Measurements from ENCODE around the gene CMA1.
"Not testable (repeated sequence)": the region's sequence is repeated elsewhere in the genome, so short reads cannot be mapped to it uniquely, and the experiment has no call there.

CMA1 gene, protein sequence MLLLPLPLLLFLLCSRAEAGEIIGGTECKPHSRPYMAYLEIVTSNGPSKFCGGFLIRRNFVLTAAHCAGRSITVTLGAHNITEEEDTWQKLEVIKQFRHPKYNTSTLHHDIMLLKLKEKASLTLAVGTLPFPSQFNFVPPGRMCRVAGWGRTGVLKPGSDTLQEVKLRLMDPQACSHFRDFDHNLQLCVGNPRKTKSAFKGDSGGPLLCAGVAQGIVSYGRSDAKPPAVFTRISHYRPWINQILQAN

DNA sequence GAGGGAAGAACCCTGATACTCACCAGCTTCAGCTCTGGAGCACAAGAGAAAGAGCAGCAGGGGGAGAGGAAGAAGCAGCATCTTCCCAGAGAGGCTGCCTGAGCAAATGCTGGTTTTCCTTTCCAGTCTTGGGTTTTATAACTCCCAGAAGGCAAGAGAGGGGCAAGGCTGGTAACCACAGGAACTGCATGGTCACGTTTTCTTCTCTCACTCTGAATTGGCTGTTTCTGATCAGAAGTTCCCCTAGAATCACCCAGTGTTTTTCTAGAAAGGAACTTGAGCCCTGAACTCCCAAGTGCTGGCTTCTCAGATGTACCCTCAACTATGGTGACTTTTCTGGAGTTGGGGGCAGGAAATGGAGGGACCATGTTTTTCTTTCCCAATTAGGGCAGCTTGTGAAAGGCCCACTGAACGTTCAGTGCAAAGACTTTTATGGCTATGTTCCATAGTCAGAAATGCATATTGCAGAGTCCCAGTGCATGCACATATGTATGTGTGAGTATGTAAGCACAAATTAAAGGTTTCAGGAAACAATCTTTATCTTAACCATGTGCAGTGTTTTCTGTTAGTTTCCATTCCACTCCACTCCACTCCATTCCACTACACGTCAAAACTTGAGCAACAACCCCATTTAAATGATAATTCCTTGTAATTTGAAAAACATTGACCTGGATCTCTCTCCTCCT, at the start of gene CMA1:
TSS of gene CMA1 (minus strand) at position 111 of the 686 bp plus-strand sequence. CDS start at position 81, 30 bp downstream.
- no peak for DNase-seq

DNA sequence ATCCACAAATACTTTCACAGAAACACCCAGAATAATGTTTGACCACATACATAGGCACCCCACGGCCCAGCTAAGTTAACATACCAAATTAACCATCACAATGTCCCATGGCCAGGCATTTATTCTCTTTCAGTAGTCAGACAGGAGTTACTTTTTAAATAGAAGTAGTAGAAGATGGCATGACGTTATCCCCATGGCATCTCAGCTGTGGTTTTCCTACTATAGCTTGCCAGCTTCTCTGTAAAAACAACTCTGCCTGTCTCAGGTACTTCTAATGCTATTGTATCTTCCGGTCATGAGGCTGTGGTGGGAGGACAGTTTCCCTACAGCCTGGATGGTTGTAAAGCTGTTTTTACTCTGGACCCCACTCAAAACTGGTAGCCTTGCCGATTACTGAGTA, 48.7 kb upstream of the CMA1 start:
- DNase-seq: no peak

DNA sequence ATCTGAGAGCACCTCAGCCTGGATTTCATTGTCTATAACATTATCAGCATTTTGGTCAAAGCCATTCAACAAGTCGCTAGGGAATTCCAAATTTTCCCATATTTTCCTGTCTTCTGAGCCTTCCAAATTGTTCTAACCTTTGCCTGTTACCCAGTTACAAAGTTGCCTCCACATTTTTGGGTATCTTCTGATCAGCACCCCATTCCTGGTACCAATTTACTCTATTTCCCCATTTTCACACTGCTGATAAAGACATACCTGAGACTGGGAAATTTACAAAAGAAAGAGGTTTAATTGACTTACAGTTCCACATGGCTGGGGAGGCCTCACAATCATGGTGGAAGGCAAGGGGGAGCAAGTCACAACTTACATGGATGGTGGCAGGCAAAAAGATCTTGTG, 41.0 kb upstream of the CMA1 start:
- DNase-seq: not testable (repeated sequence)

DNA sequence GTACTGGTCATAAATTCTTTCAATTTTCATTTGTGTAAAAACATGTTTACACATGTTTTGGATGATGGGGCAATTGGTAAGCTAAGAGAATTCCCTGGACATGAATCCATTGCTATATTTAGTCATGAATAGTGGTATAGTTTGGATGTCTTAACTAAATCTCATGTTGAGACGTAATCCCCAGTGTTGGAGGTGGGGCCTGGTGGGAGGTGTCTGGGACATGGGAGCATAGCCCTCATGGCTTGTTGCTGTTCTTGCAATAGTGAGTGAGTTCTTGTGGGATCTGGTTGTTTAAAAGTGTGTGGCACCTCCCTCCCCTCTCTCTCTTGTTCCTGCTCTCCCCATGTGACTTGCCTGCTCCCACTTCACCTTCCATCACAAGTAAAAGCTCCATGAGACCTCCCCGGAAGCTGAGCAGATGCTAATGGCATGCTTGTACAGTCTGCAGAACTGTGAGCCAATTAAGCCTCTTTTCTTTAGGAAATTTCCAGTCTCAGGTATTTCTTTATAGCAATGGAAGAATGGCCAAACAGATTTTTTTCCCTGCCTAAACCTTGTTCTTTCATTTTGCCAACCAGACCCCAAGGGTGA, 34.4 kb upstream of the CMA1 start:
- no peak for DNase-seq

DNA sequence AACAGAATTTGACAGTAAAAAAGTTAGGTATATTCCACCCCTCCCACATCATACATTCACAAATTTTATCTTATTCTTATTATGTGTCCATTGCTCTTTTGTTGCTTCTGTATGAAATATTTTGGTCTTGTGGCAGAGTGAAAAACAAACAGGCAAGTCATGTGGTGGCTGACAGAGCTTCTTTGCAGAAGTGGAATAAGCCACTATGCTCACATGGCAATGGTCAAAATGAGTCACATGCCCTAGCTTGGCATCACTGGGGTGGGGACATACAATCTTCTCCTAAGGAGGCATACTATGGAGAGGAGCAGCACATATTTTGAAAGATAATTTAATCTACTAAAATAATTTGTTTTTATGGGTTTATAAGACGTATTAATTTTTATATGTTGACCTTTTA, 27.7 kb upstream of the CMA1 start:
- no peak for DNase-seq

DNA sequence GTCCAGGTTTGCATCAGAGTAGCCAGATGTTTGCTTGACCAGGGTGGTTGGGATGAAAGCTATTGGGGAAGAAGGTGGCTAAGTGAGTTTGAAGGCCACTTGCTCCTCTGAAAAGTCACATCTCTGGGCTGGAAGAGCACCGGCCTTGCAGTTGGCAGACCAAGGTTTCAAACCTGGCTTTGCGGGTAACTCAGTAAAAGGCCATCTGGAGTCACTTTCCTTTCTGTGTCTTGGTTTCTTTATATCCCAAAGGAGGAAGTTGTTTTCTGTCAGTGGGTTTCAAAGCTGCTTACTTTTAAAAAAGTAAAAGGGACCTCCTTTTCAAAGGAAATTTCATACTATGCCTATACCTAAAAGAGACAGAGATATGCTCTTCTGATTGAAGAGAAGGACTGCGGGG, 26.2 kb upstream of the CMA1 start:
- DNase-seq: no peak

DNA sequence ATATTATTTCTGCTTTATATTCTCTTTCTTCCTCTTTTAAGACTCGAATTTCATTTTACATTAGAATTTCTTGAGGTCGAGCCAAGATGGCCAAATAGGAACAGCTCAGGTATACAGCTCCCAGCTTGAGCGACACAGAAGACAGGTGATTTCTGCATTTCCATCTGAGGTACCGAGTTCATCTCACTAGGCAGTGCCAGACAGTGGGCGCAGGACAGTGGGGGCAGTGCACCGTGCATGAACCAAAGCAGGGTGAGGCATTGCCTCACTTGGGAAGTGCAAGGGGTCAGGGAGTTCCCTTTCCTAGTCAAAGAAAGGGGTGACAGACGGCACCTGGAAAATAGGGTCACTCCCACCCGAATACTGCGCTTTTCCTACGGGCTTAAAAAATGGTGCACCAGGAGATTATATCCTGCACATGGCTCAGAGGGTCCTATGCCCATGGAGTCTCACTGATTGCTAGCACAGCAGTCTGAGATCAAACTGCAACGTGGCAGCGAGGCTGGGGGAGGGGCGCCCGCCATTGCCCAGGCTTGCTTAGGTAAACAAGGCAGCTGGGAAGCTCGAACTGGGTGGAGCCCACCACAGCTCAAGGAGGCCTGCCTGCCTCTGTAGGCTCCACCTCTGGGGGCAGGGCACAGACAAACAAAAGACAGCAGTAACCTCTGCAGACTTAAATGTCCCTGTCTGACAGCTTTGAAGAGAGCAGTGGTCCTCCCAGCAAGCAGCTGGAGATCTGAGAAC, 18.0 kb upstream of the CMA1 start:
- DNase-seq: not testable (repeated sequence)

DNA sequence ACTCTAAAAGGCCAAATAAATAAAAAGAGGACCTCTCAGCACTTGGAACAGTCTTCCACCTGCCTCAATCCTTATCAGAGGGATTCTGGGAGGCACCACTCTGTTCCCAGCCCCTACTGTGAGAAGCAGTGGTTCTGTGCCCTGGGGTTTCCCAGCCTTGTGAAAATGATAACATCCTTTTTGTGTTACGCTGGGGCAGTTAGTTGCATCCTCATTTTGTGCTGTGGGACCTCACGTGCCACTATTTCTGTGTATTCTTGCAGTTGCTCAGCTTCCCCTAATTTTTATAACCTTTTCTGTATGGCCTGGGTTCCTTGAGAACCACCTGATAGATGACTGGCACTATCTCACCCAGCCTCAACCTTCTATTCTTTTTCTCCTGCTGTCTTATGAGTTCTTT, 10.8 kb upstream of the CMA1 start:
- DNase-seq: no peak

DNA sequence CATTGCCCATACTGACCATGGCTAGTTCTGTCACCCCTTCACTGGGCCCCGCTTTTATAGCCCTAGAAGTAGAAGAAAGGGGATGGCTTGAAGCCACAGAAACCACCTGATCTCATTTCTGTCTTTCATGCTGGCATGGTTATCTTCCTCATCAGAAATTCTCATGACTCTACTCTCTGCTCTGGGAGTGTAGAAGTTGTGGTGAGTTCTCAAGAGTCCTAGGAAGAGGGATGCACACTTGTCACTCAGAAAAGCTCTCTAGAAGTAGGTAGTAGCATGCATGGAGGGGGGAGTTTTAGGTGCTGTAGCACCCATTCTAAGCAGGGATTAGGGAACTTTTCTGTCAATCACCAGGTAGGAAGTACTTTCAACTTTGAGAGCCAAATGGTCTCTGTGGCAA, 6.1 kb upstream of the CMA1 start:
- no peak for DNase-seq

DNA sequence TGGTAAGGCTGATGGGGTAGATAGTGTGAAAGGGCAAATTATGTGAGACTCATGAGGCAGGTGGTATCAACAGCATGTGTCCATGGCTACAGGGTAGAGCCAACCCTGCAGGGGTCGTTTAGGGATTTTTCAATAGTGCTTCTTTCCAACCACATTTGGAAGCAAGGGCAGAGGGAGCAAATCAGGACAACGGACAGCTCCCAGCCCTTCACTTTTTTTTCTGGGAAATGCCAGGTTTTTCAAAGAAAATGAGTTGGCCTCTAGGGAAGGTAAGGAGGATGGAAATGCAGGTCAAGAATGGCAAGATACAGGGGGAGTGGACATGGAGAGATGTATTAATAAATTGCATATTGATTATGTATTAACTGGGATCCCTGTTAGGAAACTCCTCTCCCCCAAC, 4.9 kb upstream of the CMA1 start:
- DNase-seq: no peak

DNA sequence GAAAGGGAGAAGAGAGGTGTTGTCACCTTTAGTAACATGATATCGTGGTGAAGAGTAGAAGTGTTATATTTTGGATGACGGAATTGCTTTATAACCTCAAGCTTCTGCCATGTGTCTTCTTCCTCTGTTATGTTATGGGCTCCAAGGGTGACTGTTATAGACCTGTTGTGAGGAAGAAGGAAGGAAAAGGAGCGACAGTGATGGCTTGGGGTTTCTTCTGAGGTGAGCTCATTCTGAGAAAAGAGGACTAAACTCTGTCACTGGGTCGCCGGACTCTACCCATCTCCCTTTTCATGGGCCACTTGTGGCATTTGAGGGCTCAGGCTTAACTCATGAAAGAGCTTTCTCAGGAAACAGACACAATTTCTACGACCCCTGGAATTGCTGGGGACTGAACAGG, 1.6 kb downstream of the CMA1 start:
- no peak for DNase-seq

DNA sequence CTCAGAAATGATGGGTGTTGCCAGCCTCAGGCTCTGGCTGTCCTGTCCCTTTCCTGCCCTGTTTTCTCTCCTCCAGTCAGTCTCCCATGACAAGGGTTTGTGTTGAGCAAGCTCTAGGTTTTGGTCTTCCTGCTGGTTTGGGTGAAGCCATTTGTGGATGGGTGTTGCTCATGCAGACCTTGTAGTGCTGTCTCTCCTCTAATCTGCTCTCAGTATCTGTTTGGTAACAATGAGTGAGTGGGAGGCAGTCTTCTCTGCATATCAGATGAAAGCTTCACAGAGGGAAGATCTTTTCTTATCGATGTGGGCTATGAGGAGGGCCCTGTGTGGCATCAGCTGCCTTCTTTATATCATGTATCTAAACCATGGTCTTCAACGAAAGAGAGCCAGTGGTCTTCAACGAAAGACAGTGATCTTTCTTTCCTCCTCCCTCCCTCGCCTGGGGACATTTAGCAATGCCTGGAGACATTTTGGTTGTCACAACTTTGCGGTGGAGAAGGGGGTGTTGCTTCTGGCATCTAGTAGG, 3.6 kb downstream of the CMA1 start:
- no peak for DNase-seq

DNA sequence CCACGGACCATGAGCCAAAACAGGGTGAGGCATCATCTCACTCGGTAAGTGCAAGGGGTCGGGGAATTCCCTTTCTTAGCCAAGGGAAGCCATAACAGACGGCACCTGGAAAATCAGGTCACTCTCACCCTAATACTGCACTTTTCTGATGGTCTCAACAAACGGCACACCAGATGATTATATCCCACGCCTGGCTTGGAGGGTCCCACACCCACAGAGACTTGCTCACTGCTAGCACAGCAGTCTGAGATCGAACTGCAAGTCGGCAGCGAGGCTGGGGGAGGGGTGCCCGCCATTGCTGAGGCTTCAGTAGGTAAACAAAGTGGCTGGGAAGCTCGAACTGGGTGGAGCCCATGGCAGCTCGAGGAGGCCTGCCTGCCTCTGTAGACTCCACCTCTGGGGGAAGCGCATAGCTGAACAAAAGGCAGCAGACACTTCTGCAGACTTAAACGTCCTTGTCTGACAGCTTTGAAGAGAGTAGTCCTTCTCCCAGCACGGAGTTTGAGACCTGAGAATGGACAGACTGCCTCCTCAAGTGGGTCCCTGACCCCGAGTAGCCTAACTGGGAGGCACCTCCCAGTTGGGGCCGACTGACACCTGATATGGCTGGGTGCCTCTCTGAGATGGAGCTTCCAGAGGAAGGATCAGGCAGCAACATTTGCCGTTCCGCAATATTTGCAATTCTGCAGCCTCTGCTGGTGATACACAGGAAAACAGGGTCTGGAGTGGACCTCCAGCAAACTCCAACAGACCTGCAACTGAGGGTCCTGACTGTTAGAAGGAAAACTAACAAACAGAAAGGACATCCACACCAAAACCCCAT, 16.3 kb downstream of the CMA1 start:
- DNase-seq: not testable (repeated sequence)

DNA sequence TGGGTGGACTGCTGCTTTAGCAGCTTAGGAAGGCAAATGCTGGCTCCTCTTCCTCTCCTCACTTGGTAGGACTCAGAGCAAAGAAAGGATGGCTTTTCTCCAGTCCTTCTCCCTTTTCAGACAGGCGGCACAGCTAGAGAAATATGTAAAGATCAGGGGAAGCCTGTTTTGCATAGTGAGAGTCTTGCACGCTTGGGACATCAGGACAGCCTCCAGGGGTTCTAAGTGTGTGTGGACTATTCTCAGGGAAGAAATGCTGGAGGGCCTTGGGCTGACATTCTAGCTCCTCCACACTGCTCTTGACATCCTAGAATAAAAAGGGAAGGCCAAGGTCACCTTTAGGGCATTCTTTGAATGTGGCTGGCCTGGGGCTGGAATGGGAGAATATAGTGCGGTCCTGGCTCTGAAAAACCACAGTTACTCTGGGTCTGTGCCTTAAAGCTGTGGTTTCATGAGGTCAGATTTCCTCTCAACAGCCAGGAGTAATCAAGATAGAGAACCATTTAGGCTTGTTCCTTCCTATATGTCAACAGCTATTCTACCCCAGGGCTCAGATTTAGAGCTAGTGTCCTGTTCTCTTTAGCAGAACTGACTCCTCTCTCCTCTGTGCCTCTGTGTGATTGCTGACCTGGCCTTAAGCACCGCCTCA, 24.3 kb downstream of the CMA1 start:
- no peak for DNase-seq

DNA sequence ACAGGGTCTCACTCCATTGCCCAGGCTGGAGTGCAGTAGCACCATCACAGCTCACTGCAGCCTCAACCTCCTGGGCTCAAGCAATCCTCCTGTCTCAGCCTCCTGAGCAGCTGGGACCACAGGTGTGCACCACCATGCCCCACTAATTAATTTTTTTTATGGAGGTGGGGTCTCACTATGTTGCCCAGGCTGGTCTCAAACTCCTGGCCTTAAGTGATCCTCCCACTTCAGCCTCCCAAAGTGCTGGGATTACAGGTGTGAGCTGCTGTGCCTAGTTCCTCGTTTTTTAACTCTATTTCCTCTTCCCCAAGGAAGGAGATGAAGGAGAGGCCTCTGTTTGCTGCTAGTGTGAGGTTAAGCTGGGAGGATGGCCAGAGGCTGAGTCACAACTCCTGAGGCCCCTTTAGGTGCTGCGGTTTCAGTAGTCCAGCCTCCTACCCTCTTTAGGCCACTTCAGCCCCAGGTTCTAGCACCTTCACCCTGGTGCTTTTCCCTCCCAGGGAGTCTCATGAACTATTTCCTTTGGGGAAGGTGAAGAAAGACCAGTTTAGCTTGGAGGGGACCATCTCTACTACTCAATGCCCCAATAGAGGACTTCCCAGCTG, 25.3 kb downstream of the CMA1 start:
- not testable (repeated sequence) for DNase-seq

DNA sequence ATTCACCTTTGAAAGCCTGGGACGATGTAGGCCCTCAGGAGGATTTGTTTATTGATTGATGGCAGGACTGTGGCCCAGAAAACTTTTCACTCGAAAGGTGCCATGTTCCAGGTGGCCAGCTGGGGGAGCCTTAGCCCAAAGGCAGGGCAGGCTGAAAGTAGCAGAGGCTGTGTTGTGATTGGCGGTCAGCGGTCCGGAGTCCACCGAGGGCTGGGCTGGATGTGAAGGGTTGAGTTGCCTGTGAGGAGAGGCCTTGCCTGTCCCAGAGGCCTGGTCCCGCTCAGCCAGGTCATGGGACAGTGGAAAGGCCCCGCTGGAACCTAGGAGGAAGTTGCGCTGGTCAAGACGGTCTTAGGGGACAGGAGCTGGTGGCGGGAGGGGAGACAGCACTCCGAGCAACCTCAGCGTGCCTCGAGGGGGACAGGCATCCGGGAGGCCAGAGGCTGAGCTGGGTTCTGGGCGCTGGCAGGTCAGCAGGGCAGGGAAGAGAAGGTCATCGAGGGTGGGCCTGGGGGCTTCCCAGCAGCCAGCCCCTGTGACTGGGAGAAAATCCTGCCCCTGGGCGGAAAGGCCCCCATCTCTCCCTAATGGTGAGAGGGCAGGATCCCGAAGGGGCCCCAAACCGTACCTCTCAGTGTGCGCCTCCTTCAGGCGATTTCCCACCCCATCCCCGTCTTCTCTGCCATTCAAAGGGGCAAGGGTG, 26.3 kb downstream of the CMA1 start:
- DNase-seq: peak; percentile 3

DNA sequence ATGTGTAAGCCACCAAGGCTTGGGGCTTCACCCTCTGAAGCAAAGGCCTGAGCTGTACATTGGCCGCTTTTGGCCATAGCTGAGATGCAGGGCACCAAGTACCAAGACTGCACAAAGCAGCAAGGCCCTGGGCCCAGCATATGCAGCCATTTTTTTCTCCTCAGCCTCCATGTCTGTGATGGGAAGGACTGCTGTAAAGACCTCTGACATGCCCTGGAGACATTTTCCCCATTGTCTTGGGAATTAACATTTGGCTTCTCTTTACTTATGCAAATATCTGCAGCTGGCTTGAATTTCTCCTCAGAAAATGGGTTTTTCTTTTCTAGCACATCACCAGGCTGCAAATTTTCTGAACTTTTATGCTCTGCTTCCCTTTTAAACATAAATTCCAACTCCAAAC, 28.1 kb downstream of the CMA1 start:
- not testable (repeated sequence) for DNase-seq

DNA sequence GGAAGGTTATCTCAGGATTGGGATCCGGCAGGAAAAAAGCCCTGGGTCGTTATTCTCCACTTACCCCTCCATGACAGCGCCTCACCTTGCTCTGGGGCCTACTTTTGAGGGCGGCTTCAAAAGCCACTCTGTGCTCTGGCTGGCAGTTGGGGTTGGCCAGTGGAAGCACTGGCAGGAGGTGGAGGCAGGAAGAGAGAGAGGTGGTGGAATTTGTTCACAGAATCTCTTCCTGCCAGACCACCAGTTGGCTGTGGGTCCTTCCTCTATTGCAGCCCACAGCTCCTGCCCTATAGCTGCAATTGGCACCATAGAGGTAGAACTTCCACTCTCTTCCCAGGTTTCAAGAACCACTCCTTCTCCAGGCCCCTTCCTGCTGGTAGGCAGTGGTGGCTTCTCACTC, 32.8 kb downstream of the CMA1 start:
- no peak for DNase-seq

DNA sequence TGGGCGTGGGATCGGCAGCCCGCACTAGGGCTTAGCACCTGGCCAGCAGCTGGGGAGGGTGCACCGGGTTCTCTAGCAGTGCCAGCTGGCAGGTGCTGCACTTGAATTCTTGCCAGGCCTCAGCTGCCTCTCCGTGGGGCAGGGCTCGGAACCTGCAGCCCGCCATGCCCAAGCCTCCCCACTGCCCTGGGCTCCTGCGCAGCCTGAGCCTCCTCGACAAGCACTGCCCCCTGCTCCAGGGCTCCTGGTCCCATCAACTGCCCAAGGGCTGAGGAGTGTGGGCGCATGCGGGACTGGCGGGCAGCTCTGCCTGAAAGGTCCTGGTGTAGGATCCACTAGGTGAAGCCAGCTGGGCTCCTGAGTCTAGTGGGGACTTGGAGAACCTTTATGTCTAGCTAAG, 34.9 kb downstream of the CMA1 start:
- no peak for DNase-seq

DNA sequence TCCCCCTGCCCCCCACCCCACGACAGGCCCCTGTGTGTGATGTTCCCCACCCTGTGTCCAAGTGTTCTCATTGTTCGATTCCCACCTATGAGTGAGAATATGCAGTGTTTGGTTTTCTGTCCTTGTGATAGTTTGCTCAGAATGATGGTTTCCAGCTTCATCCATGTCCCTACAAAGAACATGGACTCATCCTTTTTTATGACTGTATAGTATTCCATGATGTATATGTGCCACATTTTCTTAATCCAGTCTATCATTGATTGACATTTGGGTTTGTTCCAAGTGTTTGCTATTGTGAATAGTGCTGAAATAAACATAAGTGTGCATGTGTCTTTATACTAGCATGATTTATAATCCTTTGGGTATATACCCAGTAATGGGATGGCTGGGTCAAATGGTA, 37.6 kb downstream of the CMA1 start:
- DNase-seq: not testable (repeated sequence)

DNA sequence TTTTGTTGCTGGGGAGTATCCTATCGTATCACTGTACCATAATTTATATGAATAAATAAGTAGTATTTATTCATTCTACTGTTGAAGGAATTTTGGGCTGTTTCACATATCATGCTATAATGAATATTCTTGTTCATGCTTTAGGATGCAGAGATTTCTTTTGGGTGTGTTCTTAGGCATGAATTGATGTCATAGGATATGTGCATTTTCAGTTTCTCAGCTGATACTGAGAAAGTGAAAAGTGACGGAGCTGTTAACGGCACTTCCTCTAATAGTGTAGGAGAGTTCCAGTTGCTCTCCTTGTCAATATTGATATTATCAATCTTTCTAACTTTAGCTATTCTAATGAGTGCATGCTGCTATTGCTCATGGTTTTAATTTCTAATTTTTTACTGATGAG, 42.3 kb downstream of the CMA1 start:
- no peak for DNase-seq
